HEK293 (cell line): ENCODE data around the gene LPIN3.
A peak's percentile ranks its signal among the peaks of the same experiment; 100 is the strongest.

Source experiments
- CTCF ChIA-PET: fragments of 350-600 bp; formaldehyde crosslinking; extraction: SDS; loops from one replicate; lab custom pipeline; 2021; ENCODE audit warnings: antibody characterized with exemption; lab: Yijun Ruan, JAX
- POLR2A ChIA-PET: fragments of 300-600 bp; formaldehyde crosslinking; extraction: SDS; loops from one replicate; lab custom pipeline; 2020; ENCODE audit warnings: antibody characterized with exemption, inconsistent platforms; lab: Yijun Ruan, JAX
- H3K27ac ChIP-seq: fragments of 200-500 bp; sonication (Bioruptor generic); 2 replicates; pipeline ENCODE4 v1.5.1; 2014; ENCODE audit warnings: low read depth, low read length, control low read depth, inconsistent platforms; ENCODE audit errors: extremely low read depth
- H3K36me3 ChIP-seq, 2 experiments: fragments of 200-500 bp in 1 of 2; sonication (Bioruptor generic) in 1 of 2; 1 replicate in 1 of 2; 2 replicates in 1 of 2; pipeline ENCODE4 v1.5.1; 2014 to 2017; ENCODE audit warnings: inconsistent platforms in 2 of 2, low read length in 2 of 2; ENCODE audit not compliant: control insufficient read depth in 2 of 2, insufficient read depth in 1 of 2
- H3K4me1 ChIP-seq: fragments of 200-500 bp; sonication (Bioruptor generic); 2 replicates; pipeline ENCODE4 v1.5.1; 2014; ENCODE audit warnings: mild to moderate bottlenecking, low read length, inconsistent platforms; ENCODE audit not compliant: control insufficient read depth, insufficient read depth
- H3K4me3 ChIP-seq: 2 replicates; pipeline ENCODE4 v1.5.1; 2011; ENCODE audit warnings: low read depth, mild to moderate bottlenecking, control low read depth, low read length, moderate library complexity
- H3K9me3 ChIP-seq: fragments of 200-500 bp; sonication (Bioruptor generic); 2 replicates; pipeline ENCODE4 v1.5.1; 2014; ENCODE audit warnings: low read depth, low read length, inconsistent platforms; ENCODE audit not compliant: control insufficient read depth, insufficient read depth
- AEBP2 ChIP-seq: fragments of 450-650 bp; formaldehyde crosslinking; IDR thresholded peaks from 2 replicates; pipeline ENCODE4 v1.5.1; 2016; ENCODE audit warnings: missing biosample characterization, missing genetic modification characterization, borderline replicate concordance
- HOXC10 ChIP-seq: sonication (generic); formaldehyde crosslinking; IDR thresholded peaks from 2 replicates; pipeline ENCODE4 v1.8.1; 2023; ENCODE audit warnings: mild to moderate bottlenecking, missing genetic modification reagents
- IKZF3 ChIP-seq: fragments of 450-650 bp; IDR thresholded peaks from 2 replicates; pipeline ENCODE4 v1.5.0; 2018; ENCODE audit warnings: missing biosample characterization, mild to moderate bottlenecking, missing genetic modification characterization, moderate library complexity
- KLF16 ChIP-seq: fragments of 450-650 bp; formaldehyde crosslinking; IDR thresholded peaks from 2 replicates; pipeline ENCODE4 v1.5.1; 2017; ENCODE audit warnings: missing biosample characterization, missing genetic modification characterization
- PBX3 ChIP-seq: sonication (generic); formaldehyde crosslinking; IDR thresholded peaks from 2 replicates; pipeline ENCODE4 v1.8.1; 2022; ENCODE audit warnings: mild to moderate bottlenecking, moderate library complexity, missing genetic modification reagents
- SALL2 ChIP-seq: fragments of 450-650 bp; formaldehyde crosslinking; IDR thresholded peaks from 2 replicates; pipeline ENCODE4 v1.5.0; 2017; ENCODE audit warnings: missing biosample characterization, mild to moderate bottlenecking, missing genetic modification characterization, borderline replicate concordance
- SP2 ChIP-seq: fragments of 450-650 bp; formaldehyde crosslinking; IDR thresholded peaks from 2 replicates; pipeline ENCODE4 v1.5.1; 2016; ENCODE audit warnings: missing biosample characterization, missing genetic modification characterization
- TCF7L2 ChIP-seq: IDR thresholded peaks from 2 replicates; pipeline ENCODE4 v1.6.1; 2011; ENCODE audit warnings: low read depth, mild to moderate bottlenecking, inconsistent platforms, low read length, moderate library complexity, borderline replicate concordance
- ZBTB8A ChIP-seq: fragments of 450-650 bp; formaldehyde crosslinking; IDR thresholded peaks from 2 replicates; pipeline ENCODE4 v1.5.1; 2016; ENCODE audit warnings: missing biosample characterization, missing genetic modification characterization
- ZIC2 ChIP-seq: fragments of 450-650 bp; formaldehyde crosslinking; IDR thresholded peaks from 2 replicates; pipeline ENCODE4 v1.5.1; 2016; ENCODE audit warnings: missing biosample characterization, missing genetic modification characterization
- ZNF146 ChIP-seq: fragments of 450-650 bp; formaldehyde crosslinking; IDR thresholded peaks from 2 replicates; pipeline ENCODE4 v1.5.1; 2016; ENCODE audit warnings: missing biosample characterization, missing genetic modification characterization
- ZNF157 ChIP-seq: fragments of 450-650 bp; formaldehyde crosslinking; IDR thresholded peaks from 2 replicates; pipeline ENCODE4 v1.5.1; 2016; ENCODE audit warnings: missing biosample characterization, missing genetic modification characterization
- ZNF174 ChIP-seq: fragments of 450-650 bp; formaldehyde crosslinking; IDR thresholded peaks from 2 replicates; pipeline ENCODE4 v1.5.0; 2017; ENCODE audit warnings: missing biosample characterization, mild to moderate bottlenecking, missing genetic modification characterization
- ZNF175 ChIP-seq: fragments of 450-650 bp; formaldehyde crosslinking; IDR thresholded peaks from 2 replicates; pipeline ENCODE4 v1.5.1; 2016; ENCODE audit warnings: missing biosample characterization, missing genetic modification characterization
- ZNF184 ChIP-seq: fragments of 450-650 bp; IDR thresholded peaks from 2 replicates; pipeline ENCODE4 v1.5.1; 2018; ENCODE audit warnings: missing biosample characterization, mild to moderate bottlenecking, missing genetic modification characterization
- ZNF221 ChIP-seq: fragments of 450-650 bp; formaldehyde crosslinking; IDR thresholded peaks from 2 replicates; pipeline ENCODE4 v1.5.1; 2017; ENCODE audit warnings: missing biosample characterization, missing genetic modification characterization, borderline replicate concordance
- ZNF335 ChIP-seq: fragments of 450-650 bp; formaldehyde crosslinking; conservative IDR thresholded peaks from 2 replicates; pipeline ENCODE4 v1.5.1; 2016; ENCODE audit warnings: missing biosample characterization, missing genetic modification characterization
- ZNF341 ChIP-seq: fragments of 450-650 bp; formaldehyde crosslinking; IDR thresholded peaks from 2 replicates; pipeline ENCODE4; 2016; ENCODE audit warnings: low read depth, missing biosample characterization, missing genetic modification characterization
- ZNF354C ChIP-seq: fragments of 450-650 bp; formaldehyde crosslinking; IDR thresholded peaks from 2 replicates; pipeline ENCODE4 v1.5.1; 2016; ENCODE audit warnings: missing biosample characterization, missing genetic modification characterization, low read depth, borderline replicate concordance
- ZNF398 ChIP-seq: fragments of 450-650 bp; formaldehyde crosslinking; IDR thresholded peaks from 2 replicates; pipeline ENCODE4 v1.5.1; 2017; ENCODE audit warnings: missing biosample characterization, missing genetic modification characterization
- ZNF423 ChIP-seq: fragments of 450-650 bp; formaldehyde crosslinking; IDR thresholded peaks from 2 replicates; pipeline ENCODE4 v1.5.1; 2016; ENCODE audit warnings: missing biosample characterization, missing genetic modification characterization
- ZNF426 ChIP-seq: fragments of 450-650 bp; formaldehyde crosslinking; IDR thresholded peaks from 2 replicates; pipeline ENCODE4 v1.5.1; 2017; ENCODE audit warnings: missing biosample characterization, missing genetic modification characterization, mild to moderate bottlenecking, inconsistent platforms, moderate library complexity
- ZNF48 ChIP-seq: fragments of 450-650 bp; formaldehyde crosslinking; IDR thresholded peaks from 2 replicates; pipeline ENCODE4 v1.5.1; 2016; ENCODE audit warnings: missing biosample characterization, missing genetic modification characterization
- ZNF548 ChIP-seq: fragments of 450-650 bp; formaldehyde crosslinking; IDR thresholded peaks from 2 replicates; pipeline ENCODE4 v1.5.1; 2016; ENCODE audit warnings: missing biosample characterization, missing genetic modification characterization
- ZNF555 ChIP-seq: fragments of 450-650 bp; formaldehyde crosslinking; conservative IDR thresholded peaks from 2 replicates; pipeline ENCODE4 v1.5.1; 2017; ENCODE audit warnings: missing biosample characterization, mild to moderate bottlenecking, missing genetic modification characterization, inconsistent platforms
- ZNF560 ChIP-seq: fragments of 450-650 bp; formaldehyde crosslinking; IDR thresholded peaks from 2 replicates; pipeline ENCODE4 v1.5.1; 2017; ENCODE audit warnings: missing biosample characterization, missing genetic modification characterization, borderline replicate concordance
- ZNF580 ChIP-seq: fragments of 450-650 bp; formaldehyde crosslinking; IDR thresholded peaks from 2 replicates; pipeline ENCODE4 v1.5.1; 2016; ENCODE audit warnings: missing biosample characterization, missing genetic modification characterization
- ZNF707 ChIP-seq: fragments of 450-650 bp; formaldehyde crosslinking; IDR thresholded peaks from 2 replicates; pipeline ENCODE4 v1.5.1; 2016; ENCODE audit warnings: missing biosample characterization, missing genetic modification characterization
- ZNF768 ChIP-seq: fragments of 450-650 bp; formaldehyde crosslinking; IDR thresholded peaks from 2 replicates; pipeline ENCODE4 v1.5.1; 2018; ENCODE audit warnings: missing biosample characterization, mild to moderate bottlenecking, missing genetic modification characterization
- ZNF837 ChIP-seq: fragments of 450-650 bp; formaldehyde crosslinking; IDR thresholded peaks from 2 replicates; pipeline ENCODE4 v1.5.1; 2016; ENCODE audit warnings: missing biosample characterization, missing genetic modification characterization

Gene LPIN3

GRCh38 chr20:41299899-41300298 lies 40.7 kb upstream of the LPIN3 start:
- no peak for TF ChIP-seq SALL2 (tag by site-specific recombination)
- TF ChIP-seq ZNF221 (tag by site-specific recombination), result no peak
- TF ChIP-seq AEBP2 (tag by site-specific recombination), result no peak
- no peak for TF ChIP-seq ZNF707 (tag by site-specific recombination)
- TF ChIP-seq ZNF548 (tag by site-specific recombination), result no peak
- no peak for TF ChIP-seq ZBTB8A
- H3K27ac ChIP-seq, result no peak overlapping the region
- no peaks in the 10 kb centered on the region for H3K36me3 ChIP-seq
- POLR2A ChIA-PET, result no interaction called here
- CTCF ChIA-PET, result interaction anchor here (1.2 kb wide), 1 partner anchor 10 kb away, joined by 3 read pairs; no protein-coding TSS in a partner anchor
- no peaks in the 10 kb centered on the region for H3K9me3 ChIP-seq
- H3K4me1 ChIP-seq, result 0 out of 2 replicates have a peak, but pooled peaks cover 4% of the 10 kb centered on the region
- H3K4me3 ChIP-seq, result no peak overlapping the region

GRCh38 chr20:41300383-41300782 lies 40.2 kb upstream of the LPIN3 start:
- Histone ChIP-seq H3K4me1 (0 out of 2 replicates have a peak, but pooled peaks cover 4% of the 10 kb centered on the region), H3K27ac (no peak overlapping the region), H3K9me3 (no peaks in the 10 kb centered on the region), H3K4me3 (no peak overlapping the region), H3K36me3 (no peaks in the 10 kb centered on the region)
- ChIA-PET POLR2A (no interaction called here), CTCF (no interaction called here)
- no peak for TF ChIP-seq ZNF398 (tag by site-specific recombination)
- TF ChIP-seq ZNF768 (tag by site-specific recombination), result no peak
- no peak for TF ChIP-seq ZNF174 (tag by site-specific recombination)
- 0 out of 2 replicates have a peak, but pooled peaks have one; percentile 20 for TF ChIP-seq IKZF3 (tag by site-specific recombination)
- no peak for TF ChIP-seq ZNF423 (tag by site-specific recombination)
- no peak for TF ChIP-seq ZNF354C (tag by site-specific recombination)
- no peak for TF ChIP-seq ZNF48 (tag by site-specific recombination)
- TF ChIP-seq ZIC2 (tag by site-specific recombination), result peak; percentile 45

GRCh38 chr20:41300886-41301285 lies 39.7 kb upstream of the LPIN3 start:
- no peak overlapping the region for H3K27ac ChIP-seq
- 0 out of 2 replicates have a peak, but pooled peaks cover 4% of the 10 kb centered on the region for H3K4me1 ChIP-seq
- no peaks in the 10 kb centered on the region for H3K36me3 ChIP-seq
- POLR2A ChIA-PET, result no interaction called here
- CTCF ChIA-PET, result no interaction called here
- no peak for TF ChIP-seq ZNF157 (tag by site-specific recombination)
- no peak for TF ChIP-seq ZNF146 (tag by site-specific recombination)
- no peak for TF ChIP-seq PBX3 (CRISPR knock-in tag)
- no peak for TF ChIP-seq ZNF555 (tag by site-specific recombination)
- TF ChIP-seq ZNF184 (tag by site-specific recombination), result no peak
- TF ChIP-seq KLF16 (tag by site-specific recombination), result no peak
- TF ChIP-seq ZNF837, result no peak
- no peak for TF ChIP-seq ZNF426
- no peak for TF ChIP-seq ZNF580 (tag by site-specific recombination)
- no peak for TF ChIP-seq SP2
- TF ChIP-seq ZNF341 (tag by site-specific recombination), result no peak
- no peak for TF ChIP-seq HOXC10 (CRISPR knock-in tag)
- TF ChIP-seq ZBTB8A, result no peak
- no peak for TF ChIP-seq ZNF335 (tag by site-specific recombination)
- TF ChIP-seq ZNF560 (tag by site-specific recombination), result no peak
- TF ChIP-seq ZNF175, result no peak
- TF ChIP-seq TCF7L2, result no peak
- no peak for TF ChIP-seq SALL2 (tag by site-specific recombination)
- TF ChIP-seq, all 188 proteins: peak for 0
- H3K4me3 ChIP-seq, result no peak overlapping the region
- no peaks in the 10 kb centered on the region for H3K9me3 ChIP-seq
